Glutamatergic neuron (in vitro differentiated cells): ENCODE measurements around the gene PRRX1. TPM values are rescaled to one million over a fixed set of nuclear protein-coding genes. Genes with fewer than 3 reads are reported as not detected.

Experiments used
- DNase-seq: peaks from one replicate; pipeline ENCODE4 v3.0.0; 2022
- H3K27ac Mint-ChIP-seq: one replicate; pipeline ENCODE4 v1.8.0; 2020; ENCODE audit warnings: mild to moderate bottlenecking, mixed read lengths, inconsistent platforms; ENCODE audit not compliant: unreplicated experiment
- H3K27me3 Mint-ChIP-seq: one replicate; pipeline ENCODE4 v1.8.0; 2020; ENCODE audit warnings: mild to moderate bottlenecking, moderate library complexity, mixed read lengths, inconsistent platforms; ENCODE audit not compliant: unreplicated experiment
- H3K36me3 Mint-ChIP-seq: one replicate; pipeline ENCODE4 v1.8.0; 2020; ENCODE audit warnings: mild to moderate bottlenecking, mixed read lengths, inconsistent platforms; ENCODE audit not compliant: unreplicated experiment
- H3K4me1 Mint-ChIP-seq: one replicate; pipeline ENCODE4 v1.8.0; 2020; ENCODE audit warnings: mild to moderate bottlenecking, low read depth, mixed read lengths, inconsistent platforms; ENCODE audit not compliant: unreplicated experiment
- H3K4me3 Mint-ChIP-seq: one replicate; pipeline ENCODE4 v1.8.0; 2020; ENCODE audit warnings: mild to moderate bottlenecking, mixed read lengths, inconsistent platforms; ENCODE audit not compliant: unreplicated experiment
- H3K9me3 Mint-ChIP-seq: one replicate; pipeline ENCODE4 v1.8.0; 2020; ENCODE audit warnings: mild to moderate bottlenecking, moderate library complexity, mixed read lengths, inconsistent platforms; ENCODE audit not compliant: unreplicated experiment
- total RNA-seq: library from RNA; stranded (reverse); fragmentation: NEBNext Ultra II Directional; extraction: Animal tissue kit (Norgen Biotek cat#: 25700); gene quantifications from one replicate; pipeline ENCODE4 v1.2.1, GENCODE V29; 2021; ENCODE audit not compliant: unreplicated experiment
- TF ChIP-seq, protein P1 (sequence below): fragments of 200-600 bp; sonication (generic); IDR thresholded peaks from one replicate; pipeline ENCODE4 v1.5.0; 2021; ENCODE audit not compliant: partially characterized antibody, unreplicated experiment

Gene PRRX1
- total RNA-seq, 1 donor from 2014 or later = not detected

DNA sequence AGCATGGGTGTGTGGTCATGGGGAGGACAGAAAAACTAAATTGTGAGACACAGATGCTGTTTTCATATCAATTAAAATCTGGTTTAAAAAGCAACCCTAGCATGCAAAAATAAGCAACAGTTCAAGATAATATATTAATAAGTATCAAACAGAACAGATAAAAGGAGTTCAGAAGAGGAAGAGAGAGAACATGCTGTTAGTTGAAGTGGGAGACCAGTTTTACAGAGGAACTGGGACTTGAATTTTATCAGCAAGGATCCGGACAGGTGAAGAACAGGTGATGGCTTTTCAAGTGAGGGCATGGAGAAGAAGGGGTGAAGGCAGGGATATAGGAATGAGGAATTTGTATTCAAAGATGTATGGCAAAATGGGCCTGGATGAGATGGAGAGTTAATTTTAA lies 75.9 kb downstream of the PRRX1 start:
- Mint-ChIP-seq H3K36me3 (peaks cover 4% of the 10 kb centered on the region), H3K4me1 (no peaks in the 10 kb centered on the region), H3K9me3 (peaks cover 5% of the 10 kb centered on the region), H3K27ac (no peak overlapping the region), H3K27me3 (no peaks in the 10 kb centered on the region), H3K4me3 (no peak overlapping the region)
- TF ChIP-seq, protein P1, sequence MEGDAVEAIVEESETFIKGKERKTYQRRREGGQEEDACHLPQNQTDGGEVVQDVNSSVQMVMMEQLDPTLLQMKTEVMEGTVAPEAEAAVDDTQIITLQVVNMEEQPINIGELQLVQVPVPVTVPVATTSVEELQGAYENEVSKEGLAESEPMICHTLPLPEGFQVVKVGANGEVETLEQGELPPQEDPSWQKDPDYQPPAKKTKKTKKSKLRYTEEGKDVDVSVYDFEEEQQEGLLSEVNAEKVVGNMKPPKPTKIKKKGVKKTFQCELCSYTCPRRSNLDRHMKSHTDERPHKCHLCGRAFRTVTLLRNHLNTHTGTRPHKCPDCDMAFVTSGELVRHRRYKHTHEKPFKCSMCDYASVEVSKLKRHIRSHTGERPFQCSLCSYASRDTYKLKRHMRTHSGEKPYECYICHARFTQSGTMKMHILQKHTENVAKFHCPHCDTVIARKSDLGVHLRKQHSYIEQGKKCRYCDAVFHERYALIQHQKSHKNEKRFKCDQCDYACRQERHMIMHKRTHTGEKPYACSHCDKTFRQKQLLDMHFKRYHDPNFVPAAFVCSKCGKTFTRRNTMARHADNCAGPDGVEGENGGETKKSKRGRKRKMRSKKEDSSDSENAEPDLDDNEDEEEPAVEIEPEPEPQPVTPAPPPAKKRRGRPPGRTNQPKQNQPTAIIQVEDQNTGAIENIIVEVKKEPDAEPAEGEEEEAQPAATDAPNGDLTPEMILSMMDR = no peak
- no peak for DNase-seq

DNA sequence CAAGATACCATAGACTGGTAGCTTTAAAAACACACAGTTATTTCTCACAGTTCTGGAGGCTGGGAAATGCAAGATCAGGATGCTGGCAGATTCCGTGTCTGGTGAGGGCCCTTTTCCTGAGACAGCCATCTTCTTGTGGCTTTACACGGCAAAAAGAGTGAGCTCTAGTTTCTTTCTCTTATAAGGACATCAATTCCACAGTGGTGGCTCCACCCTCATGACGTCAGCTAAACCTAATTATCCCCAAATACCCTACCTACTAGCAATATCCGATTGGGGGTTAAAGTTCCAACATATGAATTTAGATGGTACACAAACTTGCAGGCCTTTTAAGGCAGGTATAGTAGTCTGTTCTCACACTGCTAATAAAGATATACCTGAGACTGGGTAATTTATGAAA lies 77.7 kb downstream of the PRRX1 start:
- peaks cover 4% of the 10 kb centered on the region for H3K36me3 Mint-ChIP-seq
- no peaks in the 10 kb centered on the region for H3K27me3 Mint-ChIP-seq
- no peak overlapping the region for H3K4me3 Mint-ChIP-seq
- peaks cover 5% of the 10 kb centered on the region for H3K9me3 Mint-ChIP-seq
- no peak for DNase-seq
- no peak overlapping the region for H3K27ac Mint-ChIP-seq
- TF ChIP-seq, protein P1 = no peak
- no peaks in the 10 kb centered on the region for H3K4me1 Mint-ChIP-seq

DNA sequence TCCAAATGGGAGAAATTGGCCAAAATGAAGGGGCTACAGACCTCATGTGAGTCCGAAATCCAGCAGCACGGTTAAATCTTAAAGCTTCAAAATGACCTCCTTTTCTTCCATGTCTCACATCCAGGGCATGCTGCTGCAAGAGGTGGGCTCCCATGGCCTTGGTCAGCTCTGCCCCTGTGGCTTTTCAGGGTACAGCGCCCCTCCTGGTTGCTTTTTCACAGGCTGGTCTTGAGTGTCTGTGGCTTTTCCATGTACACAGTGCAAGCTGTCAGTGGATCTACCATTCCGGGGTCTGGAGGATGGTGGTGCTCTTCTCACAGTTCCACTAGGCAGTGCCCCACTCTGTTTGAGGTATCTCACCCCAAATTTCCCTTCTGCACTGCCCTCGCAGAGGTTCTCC lies 78.7 kb downstream of the PRRX1 start:
- Mint-ChIP-seq H3K4me1 (no peaks in the 10 kb centered on the region), H3K27ac (no peak overlapping the region), H3K36me3 (peaks cover 4% of the 10 kb centered on the region), H3K27me3 (no peaks in the 10 kb centered on the region), H3K9me3 (peaks cover 5% of the 10 kb centered on the region), H3K4me3 (no peak overlapping the region)
- TF ChIP-seq, protein P1 = no peak
- DNase-seq = no peak

DNA sequence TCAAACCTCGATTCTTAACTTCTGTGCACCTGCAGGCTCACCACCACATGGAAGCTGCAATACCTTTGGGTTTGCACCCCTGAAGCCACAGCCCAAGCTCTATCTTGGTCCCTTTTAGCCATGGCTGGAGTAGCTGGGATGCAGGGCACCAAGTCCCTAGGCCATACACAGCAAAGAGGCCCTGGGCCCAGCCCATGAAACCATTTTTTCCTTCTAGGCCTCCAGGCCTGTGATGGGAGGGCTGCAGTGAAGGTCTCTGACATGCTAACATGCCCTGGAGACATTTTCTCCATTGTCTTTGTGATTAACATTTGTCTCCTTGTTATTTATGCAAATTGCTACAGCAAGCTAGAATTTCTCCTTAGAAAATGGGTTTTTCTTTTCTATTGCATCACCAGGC lies 79.2 kb downstream of the PRRX1 start:
- Mint-ChIP-seq H3K4me3 (no peak overlapping the region), H3K27me3 (no peaks in the 10 kb centered on the region), H3K36me3 (peaks cover 4% of the 10 kb centered on the region), H3K9me3 (peaks cover 5% of the 10 kb centered on the region), H3K27ac (no peak overlapping the region), H3K4me1 (no peaks in the 10 kb centered on the region)
- TF ChIP-seq, protein P1 = no peak
- no peak for DNase-seq

DNA sequence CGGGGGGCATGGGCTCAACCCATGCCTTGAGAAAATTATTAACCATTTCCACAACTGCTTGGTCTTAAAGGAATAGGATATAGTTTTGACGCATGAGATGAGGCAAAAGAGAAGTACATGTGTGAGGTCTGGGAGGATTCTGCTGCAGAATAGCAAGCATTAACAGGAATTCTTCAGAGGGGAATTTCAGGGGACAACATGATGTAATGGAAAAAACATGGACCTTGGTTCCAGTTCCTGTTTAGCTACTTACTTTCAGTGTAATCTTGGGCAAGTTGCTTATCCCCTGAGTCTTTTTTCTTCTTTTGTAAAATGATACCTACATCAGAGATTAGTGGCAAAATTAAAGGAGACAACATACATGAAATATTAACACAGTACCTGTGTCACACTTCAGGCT lies 85.6 kb downstream of the PRRX1 start:
- DNase-seq = no peak
- TF ChIP-seq, protein P1 = no peak
- Mint-ChIP-seq H3K4me1 (no peaks in the 10 kb centered on the region), H3K4me3 (no peak overlapping the region), H3K27ac (no peak overlapping the region), H3K9me3 (no peaks in the 10 kb centered on the region), H3K36me3 (no peaks in the 10 kb centered on the region), H3K27me3 (no peaks in the 10 kb centered on the region)
